HG03432 (cell line): Measurements from ENCODE around the gene PTPN11.
"Not testable (repeated sequence)": the region's sequence is repeated elsewhere in the genome, so short reads cannot be mapped to it uniquely, and the experiment has no call there.

Source experiments
- ATAC-seq: cut with Tn5 transposase; IDR thresholded peaks from one replicate; pipeline ENCODE4 v1.9.1; 2021; ENCODE audit warnings: mild to moderate bottlenecking, moderate library complexity; ENCODE audit not compliant: unreplicated experiment

Gene PTPN11

GRCh38 chr12:112409064-112409905 lies 9.5 kb upstream of the PTPN11 start, which contains the start of gene RPL6:
TSS of gene RPL6 (minus strand) at chr12:112409605. CDS start at chr12:112408656, 949 bp downstream.
- peak; percentile 81 for ATAC-seq

GRCh38 chr12:112409906-112410244 lies 8.9 kb upstream of the PTPN11 start:
- no peak for ATAC-seq

GRCh38 chr12:112413855-112414625 lies 4.7 kb upstream of the PTPN11 start:
- ATAC-seq: no peak

GRCh38 chr12:112415457-112415856 lies 3.3 kb upstream of the PTPN11 start:
- ATAC-seq: not testable (repeated sequence)

- ATAC-seq: no peak
Measured at GRCh38 chr12:112418273-112418607, 507 bp upstream of the PTPN11 start.

GRCh38 chr12:112419297-112420133 lies 768 bp downstream of the PTPN11 start:
- ATAC-seq: no peak

GRCh38 chr12:112420740-112421139 lies 2.0 kb downstream of the PTPN11 start:
- no peak for ATAC-seq

- ATAC-seq: no peak
Measured at GRCh38 chr12:112421363-112421762, 2.6 kb downstream of the PTPN11 start.

- no peak for ATAC-seq
Measured at GRCh38 chr12:112422531-112422930, 3.8 kb downstream of the PTPN11 start.

- no peak for ATAC-seq
Measured at GRCh38 chr12:112424126-112424525, 5.4 kb downstream of the PTPN11 start.

GRCh38 chr12:112425582-112426382 lies 7.0 kb downstream of the PTPN11 start:
- no peak for ATAC-seq

GRCh38 chr12:112427760-112428159 lies 9.0 kb downstream of the PTPN11 start:
- no peak for ATAC-seq

GRCh38 chr12:112430929-112431328 lies 12.2 kb downstream of the PTPN11 start:
- ATAC-seq: no peak

- no peak for ATAC-seq
Measured at GRCh38 chr12:112431965-112432364, 13.2 kb downstream of the PTPN11 start.

GRCh38 chr12:112433551-112433950 lies 14.8 kb downstream of the PTPN11 start:
- ATAC-seq: no peak

- ATAC-seq: not testable (repeated sequence)
Measured at GRCh38 chr12:112438645-112439044, 19.9 kb downstream of the PTPN11 start.

- no peak for ATAC-seq
Measured at GRCh38 chr12:112439769-112440168, 21.0 kb downstream of the PTPN11 start.

- ATAC-seq: not testable (repeated sequence)
Measured at GRCh38 chr12:112440653-112441052, 21.9 kb downstream of the PTPN11 start.

- ATAC-seq: no peak
Measured at GRCh38 chr12:112443916-112444315, 25.2 kb downstream of the PTPN11 start.

GRCh38 chr12:112446008-112446725 lies 27.4 kb downstream of the PTPN11 start:
- ATAC-seq: no peak
